Progenitor cell of endocrine pancreas (in vitro differentiated cells): ENCODE results near the gene NR1I2. TPM values are rescaled to one million over a fixed set of nuclear protein-coding genes. Genes with fewer than 3 reads are reported as not detected.

Experiments
- DNase-seq: peaks from one replicate; pipeline ENCODE4 v3.0.0; 2021; ENCODE audit warnings: low spot score; ENCODE audit not compliant: unreplicated experiment
- H3K27ac Mint-ChIP-seq: 2 replicates; pipeline ENCODE4 v1.8.0; 2021; ENCODE audit warnings: mild to moderate bottlenecking, moderate library complexity, mixed read lengths
- H3K27me3 Mint-ChIP-seq: 2 replicates; pipeline ENCODE4 v1.8.0; 2021; ENCODE audit warnings: mixed read lengths
- H3K36me3 Mint-ChIP-seq: 2 replicates; pipeline ENCODE4 v1.8.0; 2022; ENCODE audit warnings: mixed read lengths; ENCODE audit not compliant: insufficient read depth
- H3K4me1 Mint-ChIP-seq: 2 replicates; pipeline ENCODE4 v1.8.0; 2021; ENCODE audit warnings: low read depth, mixed read lengths
- H3K4me3 Mint-ChIP-seq: 2 replicates; pipeline ENCODE4 v1.8.0; 2021; ENCODE audit warnings: low read depth, mild to moderate bottlenecking, moderate library complexity, mixed read lengths
- H3K9me3 Mint-ChIP-seq: 2 replicates; pipeline ENCODE4 v1.8.0; 2021; ENCODE audit warnings: low read depth, mixed read lengths
- CTCF ChIP-seq: fragments of 200-600 bp; sonication (generic); IDR thresholded peaks from one replicate; pipeline ENCODE4 v1.5.0; 2021; ENCODE audit warnings: antibody characterized with exemption, mild to moderate bottlenecking; ENCODE audit not compliant: unreplicated experiment
- total RNA-seq: library from RNA; stranded (reverse); gene quantifications from 2 replicates; pipeline ENCODE4 v1.2.1, GENCODE V29; 2021

Gene NR1I2
- total RNA-seq, 1 donor from 2014 or later = 0.62 TPM

GRCh38 chr3:119768668-119769393 is 13.1 kb upstream of the NR1I2 start:
- Mint-ChIP-seq H3K9me3 (peaks cover 3% of the 10 kb centered on the region), H3K4me1 (no peaks in the 10 kb centered on the region), H3K4me3 (no peak overlapping the region), H3K36me3 (peaks cover 6% of the 10 kb centered on the region), H3K27ac (no peak overlapping the region), H3K27me3 (no peaks in the 10 kb centered on the region)
- DNase-seq = no peak
- TF ChIP-seq CTCF = no peak

GRCh38 chr3:119769394-119770149 is 12.3 kb upstream of the NR1I2 start:
- H3K4me1 Mint-ChIP-seq = no peaks in the 10 kb centered on the region
- H3K9me3 Mint-ChIP-seq = peaks cover 3% of the 10 kb centered on the region
- H3K4me3 Mint-ChIP-seq = no peak overlapping the region
- H3K27ac Mint-ChIP-seq = no peak overlapping the region
- no peak for DNase-seq
- no peak for TF ChIP-seq CTCF
- H3K36me3 Mint-ChIP-seq = peaks cover 6% of the 10 kb centered on the region
- no peaks in the 10 kb centered on the region for H3K27me3 Mint-ChIP-seq

GRCh38 chr3:119774444-119774843 is 7.5 kb upstream of the NR1I2 start:
- H3K27me3 Mint-ChIP-seq = no peaks in the 10 kb centered on the region
- peaks cover 12% of the 10 kb centered on the region for H3K9me3 Mint-ChIP-seq

GRCh38 chr3:119776304-119776703 is 5.6 kb upstream of the NR1I2 start:
- DNase-seq = no peak
- H3K4me3 Mint-ChIP-seq = no peak overlapping the region
- peaks cover 6% of the 10 kb centered on the region for H3K36me3 Mint-ChIP-seq
- H3K9me3 Mint-ChIP-seq = peaks cover 12% of the 10 kb centered on the region
- no peaks in the 10 kb centered on the region for H3K4me1 Mint-ChIP-seq
- TF ChIP-seq CTCF = no peak
- no peaks in the 10 kb centered on the region for H3K27me3 Mint-ChIP-seq
- H3K27ac Mint-ChIP-seq = no peak overlapping the region

More at GRCh38 chr3:119774444-119774843, 7.5 kb upstream of the NR1I2 start:
- H3K36me3 Mint-ChIP-seq = peaks cover 6% of the 10 kb centered on the region
- no peak for TF ChIP-seq CTCF
- H3K4me1 Mint-ChIP-seq = no peaks in the 10 kb centered on the region
- DNase-seq = no peak
- H3K4me3 Mint-ChIP-seq = no peak overlapping the region
- H3K27ac Mint-ChIP-seq = no peak overlapping the region

GRCh38 chr3:119778176-119778575 is 3.7 kb upstream of the NR1I2 start:
- no peak for TF ChIP-seq CTCF
- Mint-ChIP-seq H3K4me1 (peaks cover 4% of the 10 kb centered on the region), H3K36me3 (peaks cover 6% of the 10 kb centered on the region), H3K27me3 (no peaks in the 10 kb centered on the region), H3K9me3 (peaks cover 12% of the 10 kb centered on the region), H3K27ac (no peak overlapping the region), H3K4me3 (no peak overlapping the region)
- DNase-seq = no peak
